Right renal cortex interstitium (tissue), 3 donors: ENCODE measurements around the gene AFAP1. TPM values are rescaled to one million over a fixed set of nuclear protein-coding genes. Genes with fewer than 3 reads are reported as not detected.

Source experiments
- DNase-seq, 3 donors: peaks; one replicate each; pipeline ENCODE4 v3.0.0-alpha.2; 2013; ENCODE audit warnings: low read depth in 3 of 3, low spot score in 2 of 3
- polyA plus RNA-seq, 3 donors: library from polyadenylated mRNA; unstranded; fragments of 120-200 nt; gene quantifications; one replicate each; pipeline ENCODE4 v1.2.1, GENCODE V29; 2013; ENCODE audit not compliant: insufficient read length in 3 of 3

Gene AFAP1
- polyA plus RNA-seq, 3 donors, result 18.2 to 20.5 (median 20.4) TPM

DNA sequence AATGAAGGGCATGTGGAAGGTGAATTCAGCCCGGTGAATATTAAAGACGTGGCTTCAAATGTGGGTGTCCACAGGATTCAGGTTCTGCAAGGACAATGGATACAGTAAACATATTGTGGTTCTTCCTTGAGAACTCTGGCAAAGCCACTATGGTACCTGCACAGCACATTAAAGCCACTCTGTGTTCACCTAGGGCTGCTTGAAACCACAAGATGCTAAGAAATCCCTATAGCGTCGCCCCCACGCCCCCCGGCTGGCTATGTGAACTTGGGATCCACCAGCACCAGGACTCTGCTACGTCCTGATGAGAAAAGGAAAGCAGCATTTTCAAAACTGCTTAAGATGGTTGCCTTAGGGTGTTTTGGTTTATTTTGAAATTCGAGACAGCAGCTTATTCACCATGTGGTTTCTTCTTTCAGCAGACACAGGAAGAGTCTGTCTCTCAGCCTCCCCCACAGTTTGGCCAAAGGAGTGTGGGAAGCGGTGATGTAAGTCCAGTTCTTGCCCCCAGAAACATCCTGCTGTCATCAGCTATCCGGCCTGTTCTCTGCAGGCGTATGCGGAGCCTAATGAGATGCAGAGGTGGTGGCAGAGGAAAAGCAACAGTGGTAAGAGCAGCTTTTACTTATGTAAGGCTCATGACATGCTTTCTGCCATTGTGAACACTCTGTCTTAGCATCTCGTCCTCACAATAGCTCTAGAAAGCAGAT is 111.5 kb downstream of the AFAP1 start:
- peak in 1 of 3 donors; percentile 85 for DNase-seq

DNA sequence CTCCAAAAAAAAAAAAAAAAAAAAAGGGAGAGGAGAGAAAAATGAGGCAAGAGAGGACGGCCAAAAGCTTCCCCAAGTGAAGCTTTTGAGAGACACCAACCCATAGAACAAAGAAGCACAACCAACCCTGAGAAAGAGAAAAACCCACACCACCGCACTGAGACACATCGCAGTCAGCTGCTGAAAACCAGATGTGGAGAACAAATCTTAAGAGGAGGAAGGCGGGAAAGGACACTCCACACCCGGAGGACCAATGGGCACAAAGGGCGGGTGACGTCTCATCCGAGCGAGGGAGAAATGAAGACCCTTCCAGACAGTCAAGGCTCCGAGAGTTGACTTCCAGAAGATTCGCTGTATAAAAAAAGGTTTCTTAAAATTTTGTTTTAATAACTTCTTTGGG is 112.1 kb downstream of the AFAP1 start:
- no peak for DNase-seq

DNA sequence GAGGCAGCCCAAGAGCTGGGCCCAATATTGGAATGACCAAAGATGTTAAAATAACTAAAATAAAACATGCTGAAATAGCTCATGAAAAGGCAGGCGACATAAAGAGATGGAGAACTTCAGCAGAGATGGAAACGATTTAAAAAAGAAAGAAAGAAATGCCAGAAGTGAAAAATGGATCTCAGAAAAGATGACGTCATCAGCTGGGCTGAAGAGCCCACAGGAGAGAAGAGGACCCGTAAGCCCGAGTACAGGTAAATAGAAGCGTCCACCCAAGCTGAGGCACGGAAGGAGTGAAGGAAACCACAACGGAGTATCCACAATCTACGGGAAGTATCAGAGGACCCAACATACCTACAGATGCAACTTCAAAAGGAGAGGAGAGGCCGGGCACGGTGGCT is 112.8 kb downstream of the AFAP1 start:
- DNase-seq, result no peak

DNA sequence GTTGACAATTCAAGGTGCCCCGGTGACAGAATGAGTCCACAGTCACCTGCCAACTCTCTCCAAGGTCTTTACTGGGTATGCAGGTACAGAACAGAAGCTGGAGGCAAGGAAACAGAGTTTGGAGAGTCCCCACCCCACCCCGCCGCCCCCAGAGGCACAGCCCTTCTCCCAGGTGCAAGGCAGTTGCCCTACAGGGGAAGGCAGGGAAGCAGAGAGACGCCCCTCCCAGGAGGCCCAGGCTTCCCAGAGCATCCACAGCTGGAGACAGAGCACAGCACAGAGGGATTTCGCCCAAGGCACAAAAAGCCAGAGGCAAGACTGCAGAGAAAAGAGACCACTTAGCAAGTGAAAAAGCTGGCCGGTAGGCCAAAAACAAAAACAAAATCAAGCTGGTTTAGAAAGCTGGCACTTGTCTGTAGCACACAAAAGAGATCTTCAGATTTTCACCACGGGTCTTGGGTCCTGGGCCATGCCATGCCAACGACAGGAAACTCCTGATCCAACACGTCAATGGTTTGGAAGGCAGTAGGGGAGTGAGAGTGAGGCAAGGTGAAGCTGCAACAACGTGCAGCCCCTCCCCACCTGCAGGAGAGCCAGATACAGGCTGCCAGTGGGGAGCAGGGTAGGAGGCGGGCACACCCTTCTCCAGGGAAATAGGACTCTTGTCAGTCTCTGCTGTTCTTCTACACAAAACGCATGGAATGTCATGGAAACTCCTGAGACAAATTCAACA is 113.3 kb downstream of the AFAP1 start:
- no peak for DNase-seq

DNA sequence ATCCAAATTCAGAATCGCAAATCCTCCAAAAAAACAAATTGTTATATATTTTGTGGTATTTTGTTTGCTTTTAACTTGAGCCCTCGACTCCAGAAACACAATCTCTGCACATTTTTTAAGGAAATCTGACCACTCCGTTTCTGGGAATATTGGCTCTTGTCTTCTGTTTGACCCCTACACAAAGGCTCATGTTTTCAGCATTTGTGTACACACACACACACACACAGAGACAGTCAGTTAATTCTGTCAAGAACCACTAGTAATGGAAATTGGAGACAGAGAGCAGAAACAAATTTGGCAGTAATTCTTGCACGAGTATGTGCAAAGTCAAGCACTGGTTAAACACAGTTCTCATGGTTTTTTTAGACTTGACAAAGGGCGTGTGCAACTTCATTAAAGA is 115.4 kb downstream of the AFAP1 start:
- no peak for DNase-seq

DNA sequence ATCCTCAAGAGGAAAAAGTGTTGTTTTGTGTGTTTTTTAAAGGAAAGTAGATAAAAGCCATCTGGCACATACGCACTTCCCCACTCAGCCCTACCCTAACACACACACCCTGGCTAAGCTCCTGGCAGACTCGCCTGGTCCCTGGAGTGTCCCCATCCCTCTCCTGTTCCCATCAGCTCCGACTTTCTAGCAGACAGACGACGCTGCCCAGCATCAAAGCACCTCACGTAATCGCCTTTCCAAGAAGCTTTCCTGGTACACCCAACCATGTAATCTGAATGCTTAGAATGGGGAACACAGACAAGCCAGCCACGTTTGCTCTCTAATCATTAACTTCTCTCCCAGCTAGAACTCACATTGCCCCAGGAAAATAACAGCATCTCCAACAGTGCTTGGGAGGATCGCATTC is 116.2 kb downstream of the AFAP1 start:
- no peak for DNase-seq

DNA sequence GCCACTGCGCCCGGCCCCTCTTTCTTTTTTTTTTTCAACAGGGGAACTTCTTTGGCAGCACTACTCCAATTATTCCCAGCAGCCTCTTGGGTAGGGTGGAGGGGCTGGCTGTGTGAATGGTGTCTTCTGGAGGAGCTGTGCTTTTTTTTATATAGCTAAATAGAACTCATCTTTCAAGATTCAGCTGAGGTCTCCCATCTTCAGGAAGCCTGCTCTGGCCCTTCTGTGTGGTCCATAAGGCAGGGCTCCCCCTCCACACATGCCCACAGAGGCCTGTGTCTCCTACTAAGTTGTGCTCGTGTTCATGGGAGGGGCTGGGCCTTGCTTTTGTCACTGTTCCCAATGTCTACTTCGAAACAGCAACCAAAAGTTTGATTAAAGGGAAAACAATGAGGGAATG is 116.8 kb downstream of the AFAP1 start:
- DNase-seq, result no peak

DNA sequence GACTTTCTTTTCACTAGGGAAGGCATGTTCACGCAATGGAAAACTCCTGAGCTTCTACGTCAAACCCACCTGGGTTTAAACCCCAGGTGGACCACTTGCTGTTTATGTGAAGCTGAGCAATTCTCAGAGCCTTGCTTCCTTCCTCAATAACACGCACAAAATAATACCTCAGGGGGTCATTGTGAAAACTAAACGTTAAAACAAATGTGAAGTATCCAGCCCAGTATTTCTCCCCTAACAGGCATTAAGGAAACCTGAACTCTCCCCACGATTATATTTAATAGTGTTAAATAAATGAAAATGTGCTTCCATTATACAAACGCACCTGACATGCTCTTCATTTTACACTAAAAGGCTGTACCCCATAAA is 117.5 kb downstream of the AFAP1 start:
- no peak for DNase-seq

DNA sequence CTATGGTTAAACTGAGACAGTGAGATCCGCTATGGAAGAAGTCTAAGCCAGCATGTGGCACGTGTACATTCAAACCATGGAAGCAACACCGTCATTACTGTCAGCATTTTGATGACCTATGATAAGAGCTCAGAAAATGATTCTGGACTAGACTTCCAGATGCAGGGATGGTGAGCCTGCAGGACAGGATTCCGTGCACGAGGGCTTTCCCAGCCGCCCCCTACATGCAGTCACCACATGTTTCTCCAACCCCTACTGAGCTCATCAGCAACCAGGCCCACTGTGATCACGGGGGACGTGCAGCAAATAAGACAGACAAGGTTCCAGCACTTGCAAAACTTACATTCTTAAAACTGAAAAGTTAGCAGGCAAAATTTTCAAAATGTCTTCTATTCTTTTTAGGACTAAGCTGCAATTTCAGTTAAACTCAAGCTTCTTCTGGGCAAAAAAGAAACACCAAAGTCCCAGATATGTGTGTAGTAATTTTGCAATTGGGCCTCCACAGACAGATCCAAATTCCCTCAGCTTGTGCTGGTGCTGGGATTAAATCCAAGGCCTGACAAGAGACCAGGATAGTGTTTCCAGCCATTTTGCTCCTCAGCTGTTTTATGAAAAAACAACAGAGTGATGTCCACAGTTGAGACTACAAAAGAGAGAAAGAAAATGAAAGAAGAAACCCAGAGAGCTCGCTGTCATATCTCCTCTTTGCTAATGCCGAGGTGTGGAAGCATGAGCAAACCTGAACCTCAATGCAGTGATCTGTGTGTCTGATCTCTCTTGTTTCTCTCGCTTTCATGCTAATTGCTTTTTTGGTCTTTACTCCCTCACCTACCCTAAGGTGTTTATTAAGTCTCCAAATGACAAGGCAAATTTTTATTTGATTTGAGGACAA is 118.2 kb downstream of the AFAP1 start:
- no peak for DNase-seq

DNA sequence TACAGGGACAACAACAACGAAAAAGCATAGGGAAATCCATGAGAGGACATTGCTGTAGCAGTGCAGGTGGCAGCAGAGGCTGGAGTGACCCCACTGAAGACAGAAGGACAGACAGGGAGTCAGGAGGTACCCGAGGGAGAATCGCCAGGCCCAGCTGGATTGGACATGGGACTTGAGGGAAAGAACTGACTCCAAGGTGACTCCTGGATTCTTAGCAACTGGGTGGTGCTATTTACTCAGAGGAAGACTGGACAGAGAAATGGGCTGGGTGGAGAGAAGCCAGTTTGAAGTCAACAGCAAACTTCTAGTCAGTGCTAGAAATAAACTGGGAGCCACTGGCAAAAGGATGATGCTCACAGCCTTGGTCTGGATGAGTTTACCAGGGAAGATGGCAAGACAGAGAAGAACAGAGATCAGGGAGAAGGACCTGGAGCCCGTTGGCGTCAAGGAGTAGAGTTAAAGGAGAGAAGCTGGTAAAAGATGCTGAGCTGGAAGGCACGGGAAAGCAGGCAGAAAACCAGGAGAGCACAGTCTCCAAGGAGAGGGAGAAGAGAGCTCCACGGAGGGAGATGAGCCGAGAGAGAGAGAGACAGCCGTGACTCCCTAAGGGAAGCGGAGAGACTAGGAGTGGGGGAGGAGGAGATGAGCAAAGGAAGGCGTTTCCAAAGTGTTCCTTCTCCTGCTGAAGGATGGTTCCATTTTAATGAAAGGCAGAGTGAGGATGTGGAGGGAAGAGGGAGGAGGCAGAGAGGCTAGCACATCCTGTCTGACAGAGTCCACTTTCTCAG is 119.4 kb downstream of the AFAP1 start:
- DNase-seq, result no peak

DNA sequence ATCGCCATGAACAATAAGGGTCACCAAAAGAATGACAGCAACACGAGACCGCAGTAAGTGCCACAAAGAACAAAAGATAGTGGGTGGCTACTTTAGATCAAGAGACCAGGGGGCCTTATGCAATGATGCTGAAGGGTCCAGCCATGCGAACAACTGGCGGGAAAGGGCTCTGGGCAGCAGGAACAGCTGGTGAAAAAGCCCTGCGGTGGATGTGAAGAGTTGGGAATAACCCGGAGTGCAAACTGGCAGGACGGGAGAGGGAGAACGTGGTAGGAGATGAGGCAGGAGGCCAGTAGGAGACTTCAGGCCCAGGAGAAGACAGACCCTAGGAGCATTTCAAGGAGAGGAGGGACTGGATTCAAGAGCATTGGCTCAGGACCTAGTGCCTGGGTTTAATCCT is 120.2 kb downstream of the AFAP1 start:
- no peak for DNase-seq

DNA sequence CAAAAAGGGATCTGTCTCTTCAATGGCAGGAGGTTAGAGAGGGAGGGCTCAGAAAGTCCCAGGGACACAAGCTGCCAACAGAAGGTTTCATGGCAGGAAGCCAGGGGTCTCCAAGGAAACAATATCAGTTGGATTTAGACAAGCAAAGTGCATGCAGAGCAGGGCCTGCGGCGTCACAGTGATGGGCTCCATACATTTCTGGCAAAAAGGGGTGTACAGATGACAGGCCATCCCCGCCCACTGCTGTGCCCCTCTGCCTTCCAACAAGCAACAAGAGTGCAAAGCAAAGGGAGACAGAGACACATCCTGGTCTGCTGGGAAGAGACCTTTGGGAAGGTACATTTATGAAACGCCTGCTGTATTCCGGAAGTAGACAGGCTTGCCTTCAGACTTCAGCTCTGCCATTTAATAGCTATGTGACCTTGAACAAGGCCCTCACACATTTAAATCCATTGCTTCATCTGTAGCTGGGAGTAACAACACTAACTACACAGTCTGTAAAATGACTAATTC is 121.2 kb downstream of the AFAP1 start:
- DNase-seq, result no peak

DNA sequence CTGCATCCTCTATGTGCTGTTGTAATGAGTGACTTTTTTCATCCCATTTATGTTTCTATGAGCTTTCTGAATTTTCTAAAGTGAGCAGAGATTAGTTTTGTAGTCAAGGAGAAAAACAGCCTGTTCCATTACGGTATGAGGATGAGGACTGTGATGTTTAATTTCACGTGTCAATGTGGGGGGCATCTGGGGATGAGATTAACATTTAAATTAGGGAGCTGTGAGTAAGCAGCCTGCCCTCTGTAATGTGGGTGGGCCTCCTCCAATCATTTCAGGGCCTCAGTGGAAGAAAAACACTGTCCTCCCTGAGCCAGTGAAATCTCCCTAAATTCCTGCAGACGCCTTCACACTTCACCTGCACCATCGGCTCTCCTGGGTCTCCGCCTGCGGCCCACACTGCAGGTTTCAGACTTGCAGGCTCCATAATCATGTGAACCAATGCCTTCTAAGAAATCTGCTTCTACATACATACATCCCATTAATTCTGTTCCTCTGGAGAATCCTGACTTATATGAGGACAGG is 121.7 kb downstream of the AFAP1 start:
- no peak for DNase-seq

DNA sequence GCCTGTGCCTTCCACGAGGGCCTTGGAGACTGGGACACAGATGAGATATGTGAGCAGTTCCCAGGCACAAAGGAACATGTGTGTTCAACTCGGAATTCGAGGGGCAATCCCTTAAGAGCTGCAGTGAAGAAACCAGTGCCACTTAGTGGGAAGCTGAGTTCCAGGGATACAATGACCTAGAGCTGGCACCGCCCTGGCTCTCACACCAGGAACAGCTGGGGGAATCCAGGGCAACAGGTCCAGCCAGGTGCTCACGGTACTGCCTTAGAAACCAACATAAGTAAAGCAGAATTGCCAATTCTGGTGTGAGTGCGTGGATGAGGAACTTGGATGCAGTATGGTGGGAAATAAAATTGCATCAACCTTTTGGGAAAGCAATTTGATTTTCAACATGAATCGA is 122.9 kb downstream of the AFAP1 start:
- DNase-seq, result no peak

DNA sequence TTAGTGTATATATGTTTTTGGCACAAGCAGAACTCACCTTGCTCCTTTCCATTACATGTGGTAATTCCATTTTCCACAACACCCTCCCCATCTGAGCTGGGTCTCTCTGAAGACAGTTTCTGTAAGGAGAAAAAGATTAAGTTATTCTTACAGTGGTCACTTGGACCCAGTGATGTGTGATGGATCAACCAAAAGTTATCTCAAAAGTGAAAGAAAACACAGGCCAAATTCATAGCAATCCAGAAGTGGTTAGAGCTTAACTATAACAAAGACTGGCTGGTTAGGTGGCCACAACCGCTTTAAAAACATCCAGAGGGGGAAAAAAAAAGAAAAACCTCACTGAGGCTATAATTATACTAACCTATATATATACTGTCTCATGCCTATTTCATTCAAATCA is 123.7 kb downstream of the AFAP1 start:
- no peak for DNase-seq

DNA sequence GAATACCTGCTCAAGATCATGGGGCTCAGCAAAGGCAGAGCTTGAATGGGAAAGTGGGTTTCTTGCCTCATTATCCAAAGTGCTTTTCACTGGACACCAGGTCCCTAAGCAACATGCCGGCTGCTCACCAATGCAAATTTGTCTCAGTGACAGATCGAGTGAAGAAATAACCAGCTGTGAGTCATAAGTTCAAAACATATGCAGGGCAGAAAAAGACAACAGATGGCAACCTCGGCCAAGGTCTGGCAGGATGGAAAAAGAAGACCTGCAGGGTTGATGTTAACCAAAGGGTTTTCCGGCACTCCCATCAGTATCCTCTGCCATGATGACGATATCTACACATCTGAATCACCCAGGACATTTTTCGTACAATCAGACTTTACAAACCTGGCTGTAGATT is 124.1 kb downstream of the AFAP1 start:
- DNase-seq, result no peak

DNA sequence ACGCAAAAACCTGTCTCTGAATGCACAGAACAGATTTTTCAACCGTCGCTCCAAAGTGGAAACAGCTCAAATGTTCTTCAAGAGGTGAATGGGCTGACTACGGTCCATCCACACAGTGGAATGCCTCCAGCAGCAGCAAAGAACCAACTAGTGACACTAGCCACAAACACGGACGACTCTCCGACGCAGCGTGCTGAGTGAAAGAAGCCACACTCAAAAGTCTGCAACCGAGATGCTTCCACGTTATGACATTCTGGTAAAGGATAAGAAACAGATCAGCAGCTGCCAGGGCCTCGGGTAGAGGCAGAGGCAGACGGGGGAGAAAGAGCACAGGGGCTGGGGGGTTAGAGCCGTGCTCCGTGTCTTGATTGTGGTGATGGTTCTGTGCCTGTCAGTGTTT is 125.2 kb downstream of the AFAP1 start:
- no peak for DNase-seq

DNA sequence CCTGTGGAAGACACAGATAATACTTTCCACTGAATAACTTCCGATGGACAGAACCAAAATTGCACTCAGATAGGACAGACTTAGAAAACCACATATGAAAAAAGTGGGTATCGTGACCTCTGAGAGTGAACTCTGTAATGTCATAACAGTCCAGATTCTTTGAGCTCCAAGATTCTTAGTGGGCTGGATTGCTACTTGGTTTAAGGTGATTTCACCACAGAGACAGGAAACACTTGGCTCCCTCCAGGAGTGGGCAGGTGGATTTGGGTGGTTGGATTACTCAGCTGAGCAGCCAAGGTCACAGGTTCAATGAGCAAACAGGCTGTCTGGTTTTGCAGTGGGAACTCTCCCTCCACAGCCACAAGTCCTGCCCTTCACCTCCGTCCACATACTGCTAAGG is 126.0 kb downstream of the AFAP1 start:
- no peak for DNase-seq

DNA sequence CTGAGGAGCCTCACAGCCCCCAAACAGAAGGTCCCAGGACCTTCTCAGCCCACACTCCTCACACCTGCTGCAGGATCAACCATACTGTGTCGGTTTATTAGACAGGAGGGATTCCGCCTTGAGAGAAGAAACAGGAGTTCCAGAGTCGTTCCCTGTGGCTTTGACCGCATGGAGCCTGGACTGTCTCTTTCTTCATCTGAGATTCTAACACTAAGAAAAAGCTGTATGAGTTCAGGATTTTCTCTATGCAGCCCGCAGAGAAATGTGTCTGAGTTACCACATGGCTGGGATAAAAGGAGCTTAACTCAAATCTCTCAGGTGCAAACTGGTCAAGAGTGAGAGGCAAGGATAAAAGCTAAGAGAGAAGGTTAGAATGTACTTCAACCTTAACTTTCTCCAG is 126.7 kb downstream of the AFAP1 start:
- no peak for DNase-seq

DNA sequence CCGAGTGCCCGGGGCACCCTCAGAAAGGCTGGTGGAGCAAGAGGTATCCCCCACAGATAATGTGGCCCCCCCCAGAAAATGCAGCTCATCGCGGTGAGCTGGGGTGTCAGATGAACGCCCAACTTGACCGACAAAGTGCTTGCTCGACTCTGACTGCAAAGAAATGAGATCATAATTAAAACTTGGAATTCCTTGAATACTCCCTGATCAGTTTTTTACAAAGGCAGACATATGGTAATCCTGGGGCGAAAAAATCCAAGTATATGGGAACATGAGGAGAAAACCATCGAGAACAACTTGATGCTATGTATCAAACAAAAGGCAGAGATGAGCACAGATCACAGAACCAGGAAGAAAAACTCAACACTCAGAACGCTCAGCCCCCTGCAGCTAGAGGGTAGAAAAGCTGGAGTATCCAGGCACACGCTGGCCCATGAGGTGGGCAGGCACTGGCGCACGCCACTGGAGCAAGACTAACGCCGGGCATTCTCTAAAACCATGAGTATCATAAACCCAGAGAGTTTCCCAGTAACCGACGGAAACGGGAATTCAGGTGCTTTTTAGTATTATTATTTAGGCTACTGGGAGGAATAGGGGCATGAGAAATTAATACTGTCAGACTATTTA is 127.3 kb downstream of the AFAP1 start:
- no peak for DNase-seq
